Esophagus muscularis mucosa (tissue), 4 donors: ENCODE results near the gene GABRP. TPM values are rescaled to one million over a fixed set of nuclear protein-coding genes. Genes with fewer than 3 reads are reported as not detected.

ENCODE experiments used
- DNase-seq: peaks from one replicate; pipeline ENCODE4 v3.0.0-alpha.2; 2017; ENCODE audit errors: extremely low spot score
- H3K27ac ChIP-seq, 4 donors: fragments of 200-600 bp; sonication (generic); replicated peaks in 1 of 4; 1 replicate in 3 of 4; 2 replicates in 1 of 4; pipeline ENCODE4 v1.5.1; 2016 to 2019; ENCODE audit warnings: mild to moderate bottlenecking in 1 of 4
- H3K27me3 ChIP-seq, 4 donors: fragments of 200-600 bp; sonication (generic); one replicate each; pipeline versions ENCODE4 v1.5.1 to v1.6.0; 2016 to 2019
- H3K36me3 ChIP-seq, 4 donors: fragments of 200-600 bp; sonication (generic); one replicate each; pipeline ENCODE4 v1.5.1; 2016 to 2019
- H3K4me1 ChIP-seq, 4 donors: fragments of 200-600 bp; sonication (generic); one replicate each; pipeline ENCODE4 v1.5.1; 2016 to 2019
- H3K4me3 ChIP-seq, 4 donors: fragments of 200-600 bp; sonication (generic); 1 replicate in 2 of 4; 2 replicates in 2 of 4; pipeline ENCODE4 v1.5.1; 2016 to 2019; ENCODE audit warnings: mild to moderate bottlenecking in 4 of 4, moderate library complexity in 1 of 4
- H3K9me3 ChIP-seq, 4 donors: fragments of 200-600 bp; sonication (generic); 1 replicate in 3 of 4; 2 replicates in 1 of 4; pipeline ENCODE4 v1.5.1; 2016 to 2019
- EP300 ChIP-seq: sonication (generic); formaldehyde crosslinking; IDR thresholded peaks from one replicate; pipeline ENCODE4 v1.6.1; 2017; ENCODE audit warnings: antibody characterized with exemption
- POLR2A ChIP-seq: fragments of 450-650 bp; IDR thresholded peaks from one replicate; pipeline ENCODE4 v1.6.1; 2017; ENCODE audit warnings: antibody characterized with exemption, moderate library complexity, mild to moderate bottlenecking, low read depth
- POLR2AphosphoS5 ChIP-seq, 2 donors: sonication (generic); formaldehyde crosslinking; IDR thresholded peaks; one replicate each; pipeline ENCODE4 v1.6.1; 2017; ENCODE audit warnings: antibody characterized with exemption in 2 of 2
- WGBS: methylation state at CpG from one replicate; pipeline ENCODE4 v1.1.5; 2018; 5-methylcytosine and 5-hydroxymethylcytosine counted together
- intact Hi-C: fragments of 100-400 bp; cut with DNase I; formaldehyde crosslinking; loops from one replicate; pipeline ENCODE4 v1.15.1; 2023
- total RNA-seq, 4 donors: library from RNA; depleted of rRNA; stranded (reverse); fragments of >200 nt; gene quantifications; one replicate each; pipeline versions ENCODE4 v1.1.0 to v1.2.1, GENCODE V29; 2016
- TF ChIP-seq, protein P1 (sequence below), 3 experiments: fragments of 200-600 bp in 2 of 3; fragments of 450-650 bp in 1 of 3; sonication (generic) in 2 of 3; IDR thresholded peaks; one replicate each; pipeline ENCODE4 v1.5.1; 2017 to 2019; ENCODE audit warnings: antibody characterized with exemption in 3 of 3, mild to moderate bottlenecking in 2 of 3, moderate library complexity in 1 of 3

The GABRP gene
- total RNA-seq, 4 donors from 2014 or later, result 0.42 TPM; not detected in 3

DNA sequence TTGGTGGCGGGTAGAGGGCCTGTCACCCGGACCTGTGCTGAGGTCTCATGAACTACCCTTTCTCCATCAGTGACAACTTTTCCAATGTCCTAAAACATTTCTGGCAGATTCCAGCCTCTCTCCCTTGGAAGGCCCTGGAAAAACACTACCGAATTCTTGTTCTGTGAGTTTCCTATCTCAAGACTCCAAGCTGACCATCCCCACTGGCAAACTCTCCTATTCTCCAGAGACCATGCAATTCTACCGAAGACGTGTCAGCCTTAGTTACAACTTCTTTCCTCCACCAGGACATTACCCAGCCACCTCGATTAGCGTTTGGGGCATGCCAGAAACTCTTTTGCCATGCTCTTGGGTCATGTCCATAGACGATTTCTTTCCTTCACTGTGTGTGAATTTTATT is 26.8 kb upstream of the GABRP start:
- Histone ChIP-seq H3K4me3 (no peak overlapping the region), H3K27me3 (no peaks in the 10 kb centered on the region), H3K4me1 (peaks cover 30 to 37% (median 36%) of the 10 kb centered on the region in 4 donors), H3K9me3 (no peaks in the 10 kb centered on the region), H3K27ac (peak overlapping the region in 2 of 4 donors; percentile 18 to 34), H3K36me3 (no peaks in the 10 kb centered on the region)
- DNase-seq, result no peak
- 90% methylated on average over 8 of the region's 8 CpGs for WGBS
- TF ChIP-seq EP300, result no peak
- TF ChIP-seq, protein P1, sequence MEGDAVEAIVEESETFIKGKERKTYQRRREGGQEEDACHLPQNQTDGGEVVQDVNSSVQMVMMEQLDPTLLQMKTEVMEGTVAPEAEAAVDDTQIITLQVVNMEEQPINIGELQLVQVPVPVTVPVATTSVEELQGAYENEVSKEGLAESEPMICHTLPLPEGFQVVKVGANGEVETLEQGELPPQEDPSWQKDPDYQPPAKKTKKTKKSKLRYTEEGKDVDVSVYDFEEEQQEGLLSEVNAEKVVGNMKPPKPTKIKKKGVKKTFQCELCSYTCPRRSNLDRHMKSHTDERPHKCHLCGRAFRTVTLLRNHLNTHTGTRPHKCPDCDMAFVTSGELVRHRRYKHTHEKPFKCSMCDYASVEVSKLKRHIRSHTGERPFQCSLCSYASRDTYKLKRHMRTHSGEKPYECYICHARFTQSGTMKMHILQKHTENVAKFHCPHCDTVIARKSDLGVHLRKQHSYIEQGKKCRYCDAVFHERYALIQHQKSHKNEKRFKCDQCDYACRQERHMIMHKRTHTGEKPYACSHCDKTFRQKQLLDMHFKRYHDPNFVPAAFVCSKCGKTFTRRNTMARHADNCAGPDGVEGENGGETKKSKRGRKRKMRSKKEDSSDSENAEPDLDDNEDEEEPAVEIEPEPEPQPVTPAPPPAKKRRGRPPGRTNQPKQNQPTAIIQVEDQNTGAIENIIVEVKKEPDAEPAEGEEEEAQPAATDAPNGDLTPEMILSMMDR (IDR thresholded peaks at IDR 0.05), result no peak
- no peak for TF ChIP-seq POLR2A
- no peak for TF ChIP-seq POLR2AphosphoS5 (IDR thresholded peaks at IDR 0.05)
- intact Hi-C loops, result no loop called here

DNA sequence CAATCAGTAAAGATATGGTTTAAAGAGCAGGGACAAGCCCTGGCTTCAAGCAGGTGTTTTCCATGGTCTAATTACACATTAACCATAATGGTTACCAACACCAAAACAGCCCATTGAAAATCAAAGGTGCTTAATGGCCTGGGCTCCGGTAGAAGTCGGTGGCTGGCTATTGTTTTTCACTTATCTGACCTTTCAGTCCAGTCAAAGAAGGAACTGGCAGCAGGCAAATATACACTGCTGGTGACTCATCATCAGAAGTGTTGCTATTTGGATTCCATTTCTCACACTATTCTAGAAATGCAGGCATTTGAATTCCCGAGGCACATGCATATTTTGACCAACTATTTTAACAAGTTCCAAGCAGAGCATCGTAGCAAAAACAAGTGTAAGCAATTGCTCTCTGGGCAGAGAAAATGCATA is 26.3 kb upstream of the GABRP start:
- TF ChIP-seq, protein P1 (IDR thresholded peaks at IDR 0.05), result no peak
- no peak for TF ChIP-seq POLR2A
- TF ChIP-seq POLR2AphosphoS5 (IDR thresholded peaks at IDR 0.05), result no peak
- no peak for TF ChIP-seq EP300
- peaks cover 28 to 32% (median 31%) of the 10 kb centered on the region in 4 donors for H3K4me1 ChIP-seq
- no peak for DNase-seq
- WGBS, result 21% methylated on average over 4 of the region's 4 CpGs
- intact Hi-C loops, result no loop called here
- no peaks in the 10 kb centered on the region for H3K36me3 ChIP-seq
- peak overlapping the region in 3 of 4 donors; percentile 18 to 42 (median 34) for H3K27ac ChIP-seq
- no peaks in the 10 kb centered on the region for H3K27me3 ChIP-seq
- H3K4me3 ChIP-seq, result no peak overlapping the region
- H3K9me3 ChIP-seq, result no peaks in the 10 kb centered on the region

DNA sequence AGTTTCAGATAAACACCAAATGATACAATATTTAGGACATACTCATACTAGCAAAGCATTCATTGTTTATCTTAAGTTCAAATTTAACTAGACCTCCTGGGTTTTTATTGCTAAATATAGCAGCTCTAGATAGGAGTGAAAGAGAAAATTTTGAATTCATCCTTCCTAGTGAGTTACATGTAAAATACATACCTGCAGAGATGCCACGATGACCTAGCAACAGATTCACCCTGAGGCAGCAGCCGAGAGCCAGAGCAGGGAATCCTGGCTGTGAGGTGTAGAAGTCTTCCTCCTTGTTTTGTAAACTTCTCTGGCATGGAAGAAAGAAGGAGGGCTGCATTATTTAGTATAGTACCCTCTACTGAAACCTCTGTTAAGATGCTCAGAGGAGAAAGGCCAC is 25.9 kb upstream of the GABRP start:
- no peak overlapping the region for H3K4me3 ChIP-seq
- no peaks in the 10 kb centered on the region for H3K27me3 ChIP-seq
- intact Hi-C loops, result no loop called here
- no peaks in the 10 kb centered on the region for H3K36me3 ChIP-seq
- DNase-seq, result no peak
- TF ChIP-seq EP300 (no peak), POLR2AphosphoS5 (IDR thresholded peaks at IDR 0.05) (no peak), POLR2A (no peak)
- TF ChIP-seq, protein P1 (IDR thresholded peaks at IDR 0.05), result no peak
- H3K9me3 ChIP-seq, result no peaks in the 10 kb centered on the region
- peak overlapping the region in 2 of 4 donors; percentile 34 to 37 for H3K27ac ChIP-seq
- H3K4me1 ChIP-seq, result peaks cover 24 to 27% (median 27%) of the 10 kb centered on the region in 4 donors
- 79% methylated on average over 2 of the region's 2 CpGs for WGBS

DNA sequence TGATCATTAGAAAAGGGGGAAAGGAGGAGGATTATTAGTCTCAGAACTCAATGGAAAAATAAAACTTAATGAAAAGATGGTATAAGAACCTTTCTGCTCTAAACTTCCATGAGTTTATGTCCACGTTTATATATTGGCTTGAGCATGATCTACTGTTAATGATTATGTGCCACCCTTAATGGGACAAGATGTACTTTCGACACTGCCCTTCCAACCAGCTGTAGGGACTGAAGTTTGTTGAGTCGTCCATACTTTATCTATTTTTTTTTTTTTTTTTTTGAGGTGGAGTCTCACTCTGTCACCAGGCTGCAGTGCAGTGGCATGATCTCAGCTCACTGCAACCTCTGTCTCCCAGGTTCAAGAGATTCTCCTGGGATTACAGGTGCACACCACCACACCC is 25.0 kb upstream of the GABRP start:
- 91% methylated on average over 3 of the region's 3 CpGs for WGBS
- intact Hi-C loops, result no loop called here
- H3K4me3 ChIP-seq, result no peak overlapping the region
- H3K27me3 ChIP-seq, result no peaks in the 10 kb centered on the region
- no peaks in the 10 kb centered on the region for H3K36me3 ChIP-seq
- TF ChIP-seq, protein P1 (IDR thresholded peaks at IDR 0.05), result no peak
- TF ChIP-seq EP300, result no peak
- no peak for TF ChIP-seq POLR2A
- no peak for TF ChIP-seq POLR2AphosphoS5 (IDR thresholded peaks at IDR 0.05)
- H3K4me1 ChIP-seq, result peaks cover 24 to 27% (median 26%) of the 10 kb centered on the region in 4 donors
- H3K27ac ChIP-seq, result no peak overlapping the region
- DNase-seq, result no peak
- no peaks in the 10 kb centered on the region for H3K9me3 ChIP-seq

DNA sequence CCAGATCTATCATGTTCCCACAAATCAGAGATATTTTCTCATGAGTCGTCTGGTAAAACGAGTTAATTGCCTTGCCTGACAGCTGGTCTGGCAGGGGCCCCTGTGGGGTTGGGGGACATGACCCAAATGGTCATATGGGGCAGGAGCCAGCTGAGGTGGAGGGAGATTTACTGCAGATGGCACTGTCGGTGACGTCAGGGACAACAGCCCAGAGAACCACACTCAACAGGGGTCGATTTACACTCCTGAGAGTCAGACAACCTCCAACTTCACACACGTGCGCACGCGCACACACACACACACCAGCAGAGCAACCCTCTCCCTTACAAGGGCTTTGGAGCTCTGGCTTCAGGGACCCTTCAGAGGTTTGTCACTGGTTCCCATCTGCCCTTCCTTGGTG is 23.4 kb upstream of the GABRP start:
- intact Hi-C loops, result no loop called here
- TF ChIP-seq POLR2AphosphoS5 (IDR thresholded peaks at IDR 0.05) (no peak), EP300 (no peak), POLR2A (no peak)
- TF ChIP-seq, protein P1 (IDR thresholded peaks at IDR 0.05), result no peak
- H3K36me3 ChIP-seq, result no peaks in the 10 kb centered on the region
- no peak overlapping the region for H3K27ac ChIP-seq
- H3K27me3 ChIP-seq, result no peaks in the 10 kb centered on the region
- H3K4me1 ChIP-seq, result peaks cover 24 to 27% (median 26%) of the 10 kb centered on the region in 4 donors
- DNase-seq, result no peak
- H3K9me3 ChIP-seq, result no peaks in the 10 kb centered on the region
- 76% methylated on average over 6 of the region's 9 CpGs for WGBS
- no peak overlapping the region for H3K4me3 ChIP-seq
